Panc1 (cell line): ENCODE measurements around the gene MYLK.

Experiments used
- CTCF ChIP-seq: fragments of 450-650 bp; IDR thresholded peaks from 2 replicates; pipeline ENCODE4 v1.5.1; 2017; ENCODE audit warnings: mild to moderate bottlenecking
- POLR2AphosphoS5 ChIP-seq: IDR thresholded peaks from 2 replicates; pipeline ENCODE4 v1.6.1; 2012; ENCODE audit warnings: mild to moderate bottlenecking, low read depth, low read length, moderate library complexity

- TF ChIP-seq CTCF (no peak), POLR2AphosphoS5 (no peak)
Observed at GRCh38 chr3:123853686-123854372, 30.3 kb downstream of the MYLK start.
